ENCODE data around the gene DAAM2. TPM values are rescaled to one million over a fixed set of nuclear protein-coding genes. Genes with fewer than 3 reads are reported as not detected.

Gene DAAM2
- total RNA-seq, 2 experiments from 2014 or later, result not detected

- no peaks in the 10 kb centered on the region for H3K4me1 Mint-ChIP-seq
- peaks cover 6% of the 10 kb centered on the region for H3K27me3 Mint-ChIP-seq
- POLR2A ChIA-PET, result no interaction called here
- H3K36me3 Mint-ChIP-seq, result no peaks in the 10 kb centered on the region
- no peak overlapping the region for H3K4me3 Mint-ChIP-seq
- DNase-seq (no peak), ATAC-seq (ENCODE audit: low read depth) (no peak)
- no peaks in the 10 kb centered on the region for H3K9me3 Mint-ChIP-seq
- no peak overlapping the region for H3K27ac Mint-ChIP-seq
These were observed 19.5 kb upstream of the DAAM2 start for GRCh38 chr6:39772559-39773273.

- no peak for ATAC-seq (ENCODE audit: low read depth)
- H3K4me1 Mint-ChIP-seq, result no peaks in the 10 kb centered on the region
These were observed 18.4 kb upstream of the DAAM2 start for GRCh38 chr6:39773782-39774181.

GRCh38 chr6:39776581-39776980 is 15.6 kb upstream of the DAAM2 start:
- Mint-ChIP-seq H3K4me3 (no peak overlapping the region), H3K9me3 (no peaks in the 10 kb centered on the region), H3K27ac (no peak overlapping the region), H3K27me3 (peaks cover 8% of the 10 kb centered on the region), H3K36me3 (no peaks in the 10 kb centered on the region), H3K4me1 (no peaks in the 10 kb centered on the region)
- ATAC-seq (ENCODE audit: low read depth), result no peak
- no peak for DNase-seq
- POLR2A ChIA-PET, result no interaction called here

More at GRCh38 chr6:39773782-39774181, 18.4 kb upstream of the DAAM2 start:
- H3K27me3 Mint-ChIP-seq, result peaks cover 8% of the 10 kb centered on the region
- H3K4me3 Mint-ChIP-seq, result no peak overlapping the region
- POLR2A ChIA-PET, result no interaction called here
- no peaks in the 10 kb centered on the region for H3K9me3 Mint-ChIP-seq
- H3K36me3 Mint-ChIP-seq, result no peaks in the 10 kb centered on the region
- DNase-seq, result no peak
- no peak overlapping the region for H3K27ac Mint-ChIP-seq

GRCh38 chr6:39777218-39777617 is 15.0 kb upstream of the DAAM2 start:
- no peak for ATAC-seq (ENCODE audit: low read depth)
- H3K27me3 Mint-ChIP-seq, result peaks cover 8% of the 10 kb centered on the region
- no peak overlapping the region for H3K4me3 Mint-ChIP-seq
- H3K27ac Mint-ChIP-seq, result no peak overlapping the region
- H3K4me1 Mint-ChIP-seq, result no peaks in the 10 kb centered on the region
- no peaks in the 10 kb centered on the region for H3K36me3 Mint-ChIP-seq
- no peak for DNase-seq
- POLR2A ChIA-PET, result no interaction called here
- H3K9me3 Mint-ChIP-seq, result no peaks in the 10 kb centered on the region

DNA sequence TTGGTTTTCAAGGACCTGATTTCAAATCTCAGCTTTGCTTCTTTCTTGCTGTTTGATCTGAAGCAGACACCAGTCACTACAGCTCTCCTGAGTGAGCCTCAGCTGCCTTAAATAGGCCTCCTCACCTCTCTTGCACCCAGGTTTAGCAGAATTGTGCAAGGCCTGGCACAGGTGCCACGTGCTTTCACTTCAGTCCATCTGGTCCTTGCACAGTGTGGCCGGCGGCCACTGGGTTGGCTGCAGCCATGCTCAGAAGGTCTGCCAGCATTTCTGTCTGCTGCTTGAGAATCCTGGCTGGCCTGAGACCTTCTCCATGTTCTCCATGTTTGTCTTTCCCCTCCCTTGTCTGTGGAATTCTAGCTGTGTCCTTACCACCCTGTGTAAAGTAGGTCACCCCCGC is 14.5 kb upstream of the DAAM2 start:
- ATAC-seq (ENCODE audit: low read depth) (no peak), DNase-seq (no peak)
- no peaks in the 10 kb centered on the region for H3K9me3 Mint-ChIP-seq
- H3K27me3 Mint-ChIP-seq, result peaks cover 8% of the 10 kb centered on the region
- POLR2A ChIA-PET, result no interaction called here
- no peaks in the 10 kb centered on the region for H3K4me1 Mint-ChIP-seq
- no peak overlapping the region for H3K27ac Mint-ChIP-seq
- no peaks in the 10 kb centered on the region for H3K36me3 Mint-ChIP-seq
- no peak overlapping the region for H3K4me3 Mint-ChIP-seq

DNA sequence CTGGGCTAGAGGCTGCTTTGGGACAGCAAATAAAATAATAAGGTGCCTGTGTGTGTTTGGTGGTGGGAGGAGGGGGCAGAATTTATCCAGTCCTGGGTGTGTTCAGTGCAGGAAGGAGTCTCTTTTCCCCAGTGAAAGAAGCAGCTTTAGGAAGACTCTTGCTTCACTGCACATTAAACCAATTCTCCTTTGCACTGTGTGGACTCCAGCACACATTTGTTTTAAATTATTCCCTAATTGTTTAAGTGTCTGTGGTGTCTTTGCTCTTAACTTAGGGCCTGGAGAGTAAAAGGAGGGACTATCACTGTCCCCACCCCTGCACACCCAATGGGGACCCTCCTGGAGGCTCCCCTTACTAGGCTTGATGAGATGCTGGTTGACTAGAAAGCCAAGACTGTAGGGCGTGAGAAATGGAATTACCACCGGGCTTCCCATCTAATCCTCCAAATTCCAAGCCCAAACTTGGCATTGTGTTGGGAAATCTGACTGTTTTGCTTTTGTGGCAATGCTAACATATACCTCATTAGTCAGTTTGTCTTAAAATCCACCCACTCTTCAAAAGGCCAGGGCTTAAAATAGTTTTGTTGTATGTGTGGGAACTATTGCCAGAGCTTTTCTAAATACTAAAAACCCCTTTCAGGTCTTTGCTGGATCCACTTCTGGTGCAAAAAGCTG is 13.5 kb upstream of the DAAM2 start:
- DNase-seq (no peak), ATAC-seq (ENCODE audit: low read depth) (no peak)
- H3K27me3 Mint-ChIP-seq, result peaks cover 8% of the 10 kb centered on the region
- H3K36me3 Mint-ChIP-seq, result no peaks in the 10 kb centered on the region
- H3K4me1 Mint-ChIP-seq, result no peaks in the 10 kb centered on the region
- no peak overlapping the region for H3K4me3 Mint-ChIP-seq
- POLR2A ChIA-PET, result no interaction called here
- H3K9me3 Mint-ChIP-seq, result peaks cover 1% of the 10 kb centered on the region
- no peak overlapping the region for H3K27ac Mint-ChIP-seq

- H3K9me3 Mint-ChIP-seq, result peaks cover 2% of the 10 kb centered on the region
These were observed 6.9 kb upstream of the DAAM2 start for GRCh38 chr6:39785281-39785680.

GRCh38 chr6:39786649-39787048 is 5.5 kb upstream of the DAAM2 start:
- H3K9me3 Mint-ChIP-seq, result peaks cover 2% of the 10 kb centered on the region
- ATAC-seq (ENCODE audit: low read depth) (no peak), DNase-seq (no peak)
- no peaks in the 10 kb centered on the region for H3K4me1 Mint-ChIP-seq
- no peak overlapping the region for H3K4me3 Mint-ChIP-seq
- no peak overlapping the region for H3K27ac Mint-ChIP-seq
- no peaks in the 10 kb centered on the region for H3K36me3 Mint-ChIP-seq
- H3K27me3 Mint-ChIP-seq, result peaks cover 13% of the 10 kb centered on the region
- POLR2A ChIA-PET, result no interaction called here

More at GRCh38 chr6:39785281-39785680, 6.9 kb upstream of the DAAM2 start:
- H3K4me3 Mint-ChIP-seq, result no peak overlapping the region
- no peak overlapping the region for H3K27ac Mint-ChIP-seq
- H3K36me3 Mint-ChIP-seq, result no peaks in the 10 kb centered on the region
- DNase-seq (no peak), ATAC-seq (ENCODE audit: low read depth) (no peak)
- no peaks in the 10 kb centered on the region for H3K4me1 Mint-ChIP-seq
- H3K27me3 Mint-ChIP-seq, result peaks cover 6% of the 10 kb centered on the region
- POLR2A ChIA-PET, result no interaction called here

DNA sequence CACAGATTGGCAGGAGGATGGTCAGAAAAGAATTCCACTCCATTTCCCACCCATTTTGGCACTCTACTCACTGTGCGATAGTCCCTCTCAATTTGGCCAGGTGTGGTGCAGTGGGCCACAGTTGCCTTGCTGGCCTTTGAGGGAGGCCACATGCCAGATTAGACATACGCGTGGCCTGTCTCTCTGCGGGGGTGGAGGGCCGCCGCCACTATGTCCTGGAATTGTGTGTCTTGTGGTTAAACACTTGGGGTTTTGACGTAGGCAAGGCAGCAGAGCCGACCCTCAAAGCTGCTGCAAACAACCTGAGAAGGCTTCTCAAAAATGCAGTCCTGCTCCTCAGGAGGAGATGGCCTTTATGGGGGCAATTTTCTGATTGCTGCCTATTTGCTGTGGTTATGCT is 4.9 kb upstream of the DAAM2 start:
- Mint-ChIP-seq H3K27me3 (peaks cover 17% of the 10 kb centered on the region), H3K4me1 (no peaks in the 10 kb centered on the region), H3K4me3 (no peak overlapping the region), H3K9me3 (peaks cover 2% of the 10 kb centered on the region), H3K36me3 (no peaks in the 10 kb centered on the region), H3K27ac (no peak overlapping the region)
- ATAC-seq (ENCODE audit: low read depth) (no peak), DNase-seq (no peak)
- POLR2A ChIA-PET, result no interaction called here

- Mint-ChIP-seq H3K4me1 (no peaks in the 10 kb centered on the region), H3K27ac (no peak overlapping the region), H3K27me3 (peaks cover 50% of the 10 kb centered on the region), H3K36me3 (no peaks in the 10 kb centered on the region), H3K9me3 (no peaks in the 10 kb centered on the region), H3K4me3 (no peak overlapping the region)
- ATAC-seq (ENCODE audit: low read depth), result no peak
- POLR2A ChIA-PET, result no interaction called here
- DNase-seq, result no peak
These were observed 1.4 kb upstream of the DAAM2 start for GRCh38 chr6:39790772-39791171.

DNA sequence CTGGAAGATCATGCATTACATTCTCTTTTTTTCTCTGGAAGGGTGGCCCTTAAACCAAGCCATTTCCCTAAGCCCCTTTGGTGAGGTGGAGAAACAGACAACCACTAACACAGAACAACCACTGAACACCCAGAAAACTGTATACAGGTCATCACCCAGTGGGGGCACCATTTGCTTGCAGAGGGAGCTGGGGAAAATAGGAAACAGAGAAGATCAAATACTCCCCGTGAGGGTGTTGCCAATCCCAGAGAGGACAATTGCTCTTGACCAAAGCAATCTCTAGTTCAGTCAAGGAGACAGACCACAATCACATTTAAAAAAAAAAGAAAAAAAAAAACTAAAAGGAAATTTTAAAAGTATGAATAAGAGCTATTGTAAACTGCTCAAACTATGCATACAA is 865 bp upstream of the DAAM2 start:
- Mint-ChIP-seq H3K27me3 (peaks cover 53% of the 10 kb centered on the region), H3K9me3 (no peaks in the 10 kb centered on the region), H3K27ac (no peak overlapping the region), H3K4me1 (no peaks in the 10 kb centered on the region), H3K4me3 (no peak overlapping the region), H3K36me3 (no peaks in the 10 kb centered on the region)
- no peak for DNase-seq
- ATAC-seq (ENCODE audit: low read depth), result no peak
- POLR2A ChIA-PET, result no interaction called here

DNA sequence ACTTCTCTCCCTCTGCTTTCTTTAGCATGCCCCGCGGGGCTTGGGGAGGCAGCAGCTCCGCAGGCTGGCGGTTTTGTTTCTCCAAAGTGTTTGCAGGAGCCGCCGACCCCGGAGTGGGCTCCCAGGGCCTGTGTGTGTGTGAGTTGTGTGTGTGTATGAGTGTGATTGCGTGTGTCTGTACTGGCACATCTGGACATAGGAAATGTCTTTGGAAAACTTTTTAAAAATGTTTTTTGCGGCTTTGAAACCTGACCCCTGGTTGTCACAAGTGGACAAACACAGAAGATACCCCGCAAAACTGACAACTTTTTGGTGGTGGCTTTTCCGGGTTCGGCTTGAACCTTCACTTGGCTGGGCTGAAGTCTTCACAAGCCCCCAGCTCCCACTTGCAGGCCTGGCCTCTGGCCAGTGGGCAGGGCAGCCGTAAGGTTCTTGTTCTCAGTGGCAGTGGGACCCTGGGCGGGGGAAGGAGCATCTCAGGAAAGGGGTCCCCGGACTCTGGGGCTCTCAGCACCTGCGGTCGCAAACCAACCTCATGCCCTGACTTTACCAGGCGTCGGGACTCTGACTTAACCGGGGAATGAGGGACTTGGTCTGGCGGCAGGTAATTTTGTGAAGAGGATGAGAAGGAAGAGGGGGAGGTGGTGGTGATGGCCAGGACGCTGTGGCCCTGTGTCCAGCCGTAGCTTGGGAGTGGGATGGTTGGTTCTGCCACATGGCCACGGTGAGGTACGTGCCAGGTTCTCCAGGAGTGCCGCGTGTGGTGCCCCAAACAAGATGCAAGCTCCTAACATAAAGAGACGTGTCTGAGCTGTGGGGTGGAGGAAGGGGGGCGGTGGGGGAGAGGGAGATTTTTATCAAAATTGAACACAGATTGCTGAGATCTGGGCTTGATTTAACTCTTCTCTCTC is 619 bp downstream of the DAAM2 start:
- H3K4me3 Mint-ChIP-seq, result no peak overlapping the region
- H3K27ac Mint-ChIP-seq, result no peak overlapping the region
- H3K27me3 Mint-ChIP-seq, result peaks cover 53% of the 10 kb centered on the region
- ATAC-seq (ENCODE audit: low read depth), result no peak
- H3K9me3 Mint-ChIP-seq, result no peaks in the 10 kb centered on the region
- no peak for DNase-seq
- H3K36me3 Mint-ChIP-seq, result no peaks in the 10 kb centered on the region
- H3K4me1 Mint-ChIP-seq, result no peaks in the 10 kb centered on the region
- POLR2A ChIA-PET, result no interaction called here

- POLR2A ChIA-PET, result no interaction called here
- Mint-ChIP-seq H3K9me3 (no peaks in the 10 kb centered on the region), H3K4me3 (no peak overlapping the region), H3K27me3 (peaks cover 52% of the 10 kb centered on the region), H3K27ac (no peak overlapping the region), H3K4me1 (no peaks in the 10 kb centered on the region), H3K36me3 (no peaks in the 10 kb centered on the region)
- DNase-seq, result no peak
- no peak for ATAC-seq (ENCODE audit: low read depth)
These were observed 1.3 kb downstream of the DAAM2 start for GRCh38 chr6:39793516-39793915.

DNA sequence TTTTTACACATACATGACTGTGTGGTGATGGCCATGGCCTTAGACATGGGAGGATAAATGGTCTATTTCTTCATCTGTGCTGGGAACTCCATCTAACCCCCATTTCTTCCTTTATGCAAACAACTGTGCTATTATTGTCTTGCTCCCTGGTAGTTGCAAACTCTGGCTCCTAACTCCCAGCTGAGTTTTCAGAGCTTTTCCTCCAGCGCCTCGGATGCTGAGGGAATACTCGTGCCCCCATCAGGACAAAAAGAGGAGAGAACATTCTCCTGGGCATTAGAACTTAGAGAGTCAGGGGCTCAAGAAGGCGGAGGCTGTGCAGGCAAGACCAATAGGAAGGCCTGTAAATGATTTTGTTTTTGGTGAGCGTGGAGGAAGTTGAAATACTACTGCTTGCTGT is 2.1 kb downstream of the DAAM2 start:
- no peaks in the 10 kb centered on the region for H3K36me3 Mint-ChIP-seq
- no peaks in the 10 kb centered on the region for H3K9me3 Mint-ChIP-seq
- H3K27me3 Mint-ChIP-seq, result peaks cover 53% of the 10 kb centered on the region
- DNase-seq (no peak), ATAC-seq (ENCODE audit: low read depth) (no peak)
- H3K4me3 Mint-ChIP-seq, result no peak overlapping the region
- POLR2A ChIA-PET, result no interaction called here
- no peaks in the 10 kb centered on the region for H3K4me1 Mint-ChIP-seq
- H3K27ac Mint-ChIP-seq, result no peak overlapping the region
